ENCODE measurements around the gene CACHD1.

The CACHD1 gene

DNA sequence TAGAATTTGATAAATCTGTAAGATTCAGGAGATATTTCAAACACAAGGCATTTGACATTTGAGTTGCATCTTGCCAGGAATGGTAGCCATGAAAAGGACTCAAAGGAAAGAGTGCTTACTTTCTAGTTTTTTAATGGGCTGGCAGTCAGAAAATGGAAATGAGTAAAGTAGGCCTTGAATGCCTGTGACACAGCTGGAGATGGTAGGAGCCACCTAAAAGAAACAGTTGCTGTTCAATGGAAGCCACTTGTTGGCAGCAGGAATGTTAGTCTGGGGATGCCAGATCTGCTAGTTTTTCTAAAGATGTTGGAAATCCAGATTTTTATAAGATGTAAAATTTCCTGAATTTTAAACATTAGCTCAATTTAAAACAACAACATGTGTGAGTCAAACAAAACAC is 43.6 kb downstream of the CACHD1 start:
- H3K4me3 ChIP-seq (ENCODE audit: low read depth, low read length) = no peak overlapping the region
- TF ChIP-seq, protein P1, sequence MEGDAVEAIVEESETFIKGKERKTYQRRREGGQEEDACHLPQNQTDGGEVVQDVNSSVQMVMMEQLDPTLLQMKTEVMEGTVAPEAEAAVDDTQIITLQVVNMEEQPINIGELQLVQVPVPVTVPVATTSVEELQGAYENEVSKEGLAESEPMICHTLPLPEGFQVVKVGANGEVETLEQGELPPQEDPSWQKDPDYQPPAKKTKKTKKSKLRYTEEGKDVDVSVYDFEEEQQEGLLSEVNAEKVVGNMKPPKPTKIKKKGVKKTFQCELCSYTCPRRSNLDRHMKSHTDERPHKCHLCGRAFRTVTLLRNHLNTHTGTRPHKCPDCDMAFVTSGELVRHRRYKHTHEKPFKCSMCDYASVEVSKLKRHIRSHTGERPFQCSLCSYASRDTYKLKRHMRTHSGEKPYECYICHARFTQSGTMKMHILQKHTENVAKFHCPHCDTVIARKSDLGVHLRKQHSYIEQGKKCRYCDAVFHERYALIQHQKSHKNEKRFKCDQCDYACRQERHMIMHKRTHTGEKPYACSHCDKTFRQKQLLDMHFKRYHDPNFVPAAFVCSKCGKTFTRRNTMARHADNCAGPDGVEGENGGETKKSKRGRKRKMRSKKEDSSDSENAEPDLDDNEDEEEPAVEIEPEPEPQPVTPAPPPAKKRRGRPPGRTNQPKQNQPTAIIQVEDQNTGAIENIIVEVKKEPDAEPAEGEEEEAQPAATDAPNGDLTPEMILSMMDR (IDR thresholded peaks at IDR 0.05; ENCODE audit: insufficient read depth, low read length, missing control alignments) = no peak
- DNase-seq (ENCODE audit: low read depth, low spot score) = no peak
- ChIA-PET POLR2A (interaction anchor here (0.6 kb wide), 1 partner anchor 17 kb away, joined by 3 read pairs; no protein-coding TSS in a partner anchor), CTCF (interaction anchor here (0.7 to 1.3 kb wide), 3 partner anchors 10 to 162 kb away, joined by 3 to 6 read pairs (median 5); no protein-coding TSS in a partner anchor)

DNA sequence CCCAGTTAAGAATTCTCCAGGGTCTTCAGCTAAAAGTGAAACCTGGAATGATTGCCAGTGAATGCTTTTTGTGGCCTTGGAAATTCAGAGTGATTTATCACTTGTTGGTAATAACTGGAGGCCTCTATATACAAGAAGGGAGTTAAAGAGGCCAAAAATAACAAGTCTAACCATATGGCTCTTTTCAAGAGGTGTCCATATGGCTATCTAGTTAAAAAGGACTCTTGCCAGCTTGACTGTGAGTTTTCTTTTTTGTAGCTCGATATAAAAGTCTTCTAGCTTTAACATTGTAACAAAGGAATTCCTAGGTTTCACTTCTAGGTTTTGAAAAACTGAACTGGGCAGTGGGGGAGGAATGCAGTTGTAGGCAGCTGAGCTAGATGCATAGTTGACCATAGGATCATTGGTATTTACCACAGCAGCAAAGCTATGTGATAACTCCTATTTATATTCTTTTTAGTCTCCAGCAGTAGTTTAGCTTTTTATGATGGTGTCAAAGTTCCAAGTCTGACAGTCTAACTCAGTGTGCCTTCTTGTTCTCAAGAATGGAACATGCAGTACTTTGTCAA is 44.4 kb downstream of the CACHD1 start:
- TF ChIP-seq, protein P1 (IDR thresholded peaks at IDR 0.05; ENCODE audit: insufficient read depth, low read length, missing control alignments) = no peak
- ChIA-PET CTCF (interaction anchor here (1.2 to 1.3 kb wide), 2 partner anchors 10 to 161 kb away, joined by 5 to 6 read pairs; no protein-coding TSS in a partner anchor), POLR2A (interaction anchor here (0.6 to 1.1 kb wide), 3 partner anchors 16 to 37 kb away, joined by 3 to 4 read pairs (median 4); no protein-coding TSS in a partner anchor)
- DNase-seq (ENCODE audit: low read depth, low spot score) = peak; percentile 71
- H3K4me3 ChIP-seq (ENCODE audit: low read depth, low read length) = no peak overlapping the region

DNA sequence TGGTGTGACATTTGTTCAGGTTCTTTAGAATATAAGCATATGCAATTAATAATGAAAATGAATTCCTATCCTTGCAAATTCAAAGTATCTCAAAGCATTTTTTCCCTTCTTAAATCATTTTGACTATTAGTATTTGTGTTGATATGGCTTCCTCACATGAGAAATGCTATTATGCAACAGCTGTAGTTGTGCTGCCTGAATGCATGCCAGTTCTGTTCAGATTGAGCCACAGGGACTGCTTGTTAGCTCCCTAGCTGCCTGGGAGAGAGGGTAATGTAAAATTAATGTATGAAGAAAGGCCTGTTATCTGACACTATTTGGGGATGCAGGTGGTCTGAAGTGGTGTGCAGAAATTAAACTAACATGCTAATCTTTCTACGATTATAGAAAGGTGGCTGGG is 45.5 kb downstream of the CACHD1 start:
- ChIA-PET CTCF (no interaction called here), POLR2A (no interaction called here)
- DNase-seq (ENCODE audit: low read depth, low spot score) = no peak
- H3K4me3 ChIP-seq (ENCODE audit: low read depth, low read length) = no peak overlapping the region
- TF ChIP-seq, protein P1 (IDR thresholded peaks at IDR 0.05; ENCODE audit: insufficient read depth, low read length, missing control alignments) = no peak

DNA sequence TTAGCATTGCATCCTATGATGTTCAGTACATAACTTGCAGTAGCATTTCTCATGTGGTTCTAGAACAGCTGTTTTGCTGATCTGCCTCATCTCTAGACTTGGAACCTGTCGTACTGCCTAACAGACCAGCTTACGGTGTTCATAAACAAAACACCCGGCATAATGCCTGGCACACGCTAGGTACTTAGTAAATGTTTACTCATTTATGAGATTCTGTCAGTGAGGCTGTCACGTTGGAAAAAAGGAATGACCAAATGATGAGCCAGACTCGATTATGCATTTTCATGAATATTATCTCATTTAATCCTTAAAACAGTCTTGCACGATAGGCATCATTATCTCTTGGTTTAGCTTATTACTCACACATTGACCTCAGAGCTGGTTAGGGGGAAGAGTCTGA is 46.4 kb downstream of the CACHD1 start:
- CTCF ChIA-PET = no interaction called here
- no peak overlapping the region for H3K4me3 ChIP-seq (ENCODE audit: low read depth, low read length)
- POLR2A ChIA-PET = no interaction called here
- DNase-seq (ENCODE audit: low read depth, low spot score) = no peak
- TF ChIP-seq, protein P1 (IDR thresholded peaks at IDR 0.05; ENCODE audit: insufficient read depth, low read length, missing control alignments) = no peak

DNA sequence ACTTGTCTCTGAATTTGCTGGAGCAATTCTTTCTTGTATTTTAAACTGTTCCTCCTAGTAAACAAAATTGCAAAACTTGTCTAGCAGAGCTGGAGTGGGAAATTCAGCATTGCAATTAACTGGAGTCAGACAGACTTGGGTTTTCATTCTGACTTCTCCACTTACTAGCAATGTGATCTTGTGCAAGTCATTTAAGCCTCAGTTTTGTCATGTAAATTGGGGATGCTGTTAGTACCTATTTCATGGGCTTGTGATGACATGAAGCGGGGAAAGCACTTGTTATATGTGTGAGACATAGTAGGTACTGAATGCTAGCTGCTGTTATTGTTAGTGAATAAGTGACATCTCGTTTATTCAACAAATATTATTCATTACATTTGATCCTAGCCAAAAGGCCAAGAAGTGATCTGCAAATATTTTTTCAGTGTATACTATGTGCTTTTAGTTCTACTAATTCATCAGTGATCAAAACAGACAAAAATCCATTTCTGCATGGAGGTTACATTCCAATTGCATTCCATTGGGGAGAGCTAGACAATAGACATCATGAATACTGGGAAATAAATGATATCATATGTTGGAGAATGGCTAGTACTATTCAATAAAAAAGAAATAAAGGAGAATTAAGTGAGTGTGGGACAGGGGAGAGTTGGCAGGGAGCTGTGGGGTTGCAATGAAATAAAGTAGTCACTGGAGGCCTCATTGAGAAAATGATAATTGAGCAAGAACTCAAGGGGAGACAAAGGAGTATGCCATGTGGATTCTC is 47.1 kb downstream of the CACHD1 start:
- H3K4me3 ChIP-seq (ENCODE audit: low read depth, low read length) = no peak overlapping the region
- CTCF ChIA-PET = no interaction called here
- TF ChIP-seq, protein P1 (IDR thresholded peaks at IDR 0.05; ENCODE audit: insufficient read depth, low read length, missing control alignments) = no peak
- DNase-seq (ENCODE audit: low read depth, low spot score) = no peak
- POLR2A ChIA-PET = no interaction called here

DNA sequence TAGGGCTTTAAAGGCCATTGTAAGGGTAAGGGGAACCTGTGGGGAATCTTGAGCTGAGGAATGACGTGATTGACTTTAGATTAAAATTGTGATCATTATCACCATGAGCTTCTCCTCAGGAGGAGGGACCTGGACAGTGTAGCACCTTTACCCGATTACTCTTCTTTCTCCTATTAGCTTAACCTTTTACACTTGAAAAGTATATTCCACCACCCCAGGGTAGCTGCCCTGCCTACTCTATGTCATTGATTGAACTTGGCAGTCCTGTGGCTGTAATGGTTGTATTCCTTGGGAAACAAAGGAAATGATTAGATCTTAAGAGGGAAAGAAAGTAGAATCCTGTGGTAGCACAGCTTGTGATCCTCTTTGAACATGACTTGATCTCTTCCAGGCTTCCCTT is 47.7 kb downstream of the CACHD1 start:
- POLR2A ChIA-PET = no interaction called here
- TF ChIP-seq, protein P1 (IDR thresholded peaks at IDR 0.05; ENCODE audit: insufficient read depth, low read length, missing control alignments) = no peak
- DNase-seq (ENCODE audit: low read depth, low spot score) = no peak
- CTCF ChIA-PET = interaction anchor here (0.7 kb wide), 1 partner anchor 158 kb away, joined by 3 read pairs; no protein-coding TSS in a partner anchor
- no peak overlapping the region for H3K4me3 ChIP-seq (ENCODE audit: low read depth, low read length)

Data from AG04449 (cell line).